ENCODE data around the gene OASL. TPM values are rescaled to one million over a fixed set of nuclear protein-coding genes. Genes with fewer than 3 reads are reported as not detected.

The OASL gene
- total and polyA plus RNA-seq, 12 donors = 0.06 to 1.9 (median 0.56) TPM; not detected in 1

DNA sequence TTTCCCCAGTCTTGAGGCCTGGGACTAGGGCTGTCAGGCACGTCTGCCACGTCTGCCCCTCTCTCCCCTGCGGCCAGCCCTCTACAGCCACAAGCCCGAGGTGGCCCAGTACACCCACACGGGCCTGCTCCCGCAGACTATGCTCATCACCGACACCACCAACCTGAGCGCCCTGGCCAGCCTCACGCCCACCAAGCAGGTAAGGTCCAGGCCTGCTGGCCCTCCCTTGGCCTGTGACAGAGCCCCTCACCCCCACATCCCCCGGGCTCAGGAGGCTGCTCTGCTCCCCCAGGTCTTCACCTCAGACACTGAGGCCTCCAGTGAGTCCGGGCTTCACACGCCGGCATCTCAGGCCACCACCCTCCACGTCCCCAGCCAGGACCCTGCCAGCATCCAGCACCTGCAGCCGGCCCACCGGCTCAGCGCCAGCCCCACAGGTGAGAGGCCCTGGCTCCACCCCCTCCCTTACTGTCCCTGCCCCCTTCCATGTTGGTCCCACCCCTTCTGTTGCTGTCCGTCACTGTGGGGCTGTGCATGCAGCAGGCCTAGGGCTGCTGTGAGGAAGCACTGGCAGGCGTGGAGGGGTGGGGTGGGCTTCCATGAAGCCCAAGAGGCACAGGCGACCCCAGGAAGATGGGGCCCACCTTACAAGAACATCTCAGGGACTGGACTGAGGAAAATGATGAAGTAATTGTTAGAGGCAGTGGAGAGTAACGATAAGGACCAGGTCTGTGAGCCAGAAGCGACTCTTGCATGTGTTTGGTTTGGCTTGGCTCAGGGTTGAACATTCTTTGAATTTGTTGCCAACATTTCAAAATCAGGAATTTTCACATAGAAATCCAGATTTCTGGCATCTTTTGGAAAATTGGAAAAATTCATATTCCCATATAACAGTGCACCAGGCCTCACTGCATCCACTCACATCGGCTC is 39.6 kb downstream of the OASL start:
- no peak for DNase-seq
- WGBS, 4 donors = 50 to 59% (median 53%) methylated on average over 12 to 23 of the region's 23 CpGs
- Histone ChIP-seq H3K9me3 (replicated peaks in 1 of 3) (no peaks in the 10 kb centered on the region), H3K36me3 (replicated peaks in 1 of 2) (peaks cover 0 to 14% of the 10 kb centered on the region in 2 donors), H3K4me3 (no peak overlapping the region), H3K27ac (no peak overlapping the region), H3K27me3 (no peaks in the 10 kb centered on the region), H3K4me1 (replicated peaks in 1 of 2) (no peaks in the 10 kb centered on the region)
- intact Hi-C loops (cut with DNase I) = no loop called here
- TF ChIP-seq POLR2A (IDR thresholded peaks at IDR 0.05) (no peak), CTCF (IDR thresholded peaks at IDR 0.05) (no peak)

GRCh38 chr12:120998435-120998834 is 40.6 kb downstream of the OASL start:
- Histone ChIP-seq H3K27ac (no peak overlapping the region), H3K9me3 (replicated peaks in 1 of 3) (no peaks in the 10 kb centered on the region), H3K27me3 (no peaks in the 10 kb centered on the region), H3K36me3 (replicated peaks in 1 of 2) (peaks cover 0 to 3% of the 10 kb centered on the region in 2 donors), H3K4me3 (no peak overlapping the region), H3K4me1 (replicated peaks in 1 of 2) (no peaks in the 10 kb centered on the region)
- WGBS, 4 donors = 79 to 85% (median 84%) methylated on average over 3 of the region's 3 CpGs
- no peak for TF ChIP-seq CTCF (IDR thresholded peaks at IDR 0.05)
- TF ChIP-seq POLR2A (IDR thresholded peaks at IDR 0.05) = no peak
- intact Hi-C loops (cut with DNase I) = no loop called here
- DNase-seq = no peak

GRCh38 chr12:120997448-120997847 is 41.6 kb downstream of the OASL start:
- H3K4me1 ChIP-seq (replicated peaks in 1 of 2) = no peaks in the 10 kb centered on the region

More at GRCh38 chr12:120997448-120997847, 41.6 kb downstream of the OASL start:
- Histone ChIP-seq H3K36me3 (replicated peaks in 1 of 2) (no peaks in the 10 kb centered on the region), H3K4me3 (no peak overlapping the region), H3K9me3 (replicated peaks in 1 of 3) (no peaks in the 10 kb centered on the region), H3K27me3 (no peaks in the 10 kb centered on the region), H3K27ac (no peak overlapping the region)
- no peak for DNase-seq
- no peak for TF ChIP-seq CTCF (IDR thresholded peaks at IDR 0.05)
- no peak for TF ChIP-seq POLR2A (IDR thresholded peaks at IDR 0.05)
- intact Hi-C loops (cut with DNase I) = no loop called here
- 70 to 86% (median 74%) methylated on average over 2 to 9 of the region's 9 CpGs for WGBS, 4 donors
